Vagina (tissue), 2 donors: ENCODE results near the gene FGR. TPM values are rescaled to one million over a fixed set of nuclear protein-coding genes. Genes with fewer than 3 reads are reported as not detected.
A peak's percentile ranks its signal among the peaks of the same experiment; 100 is the strongest.

Experiments used
- DNase-seq, 2 donors: peaks; one replicate each; pipeline ENCODE4 v3.0.0-alpha.2; 2017; ENCODE audit errors: extremely low spot score in 2 of 2
- H3K27ac ChIP-seq: fragments of 200-600 bp; sonication (generic); one replicate; pipeline ENCODE4 v1.5.1; 2019
- H3K27me3 ChIP-seq: fragments of 200-600 bp; sonication (generic); one replicate; pipeline ENCODE4 v1.5.1; 2019
- H3K36me3 ChIP-seq, 2 donors: fragments of 200-600 bp; sonication (generic); one replicate each; pipeline ENCODE4 v1.5.1; 2017 to 2019
- H3K4me1 ChIP-seq: fragments of 200-600 bp; sonication (generic); one replicate; pipeline ENCODE4 v1.5.1; 2019
- H3K4me3 ChIP-seq, 2 donors: fragments of 200-600 bp; sonication (generic); 1 replicate in 1 of 2; 2 replicates in 1 of 2; pipeline ENCODE4 v1.5.1; 2016 to 2019
- H3K9me3 ChIP-seq: fragments of 200-600 bp; sonication (generic); one replicate; pipeline ENCODE4 v1.5.1; 2019
- CTCF ChIP-seq, 3 experiments: fragments of 450-650 bp in 2 of 3; fragments of 200-600 bp in 1 of 3; sonication (generic) in 1 of 3; IDR thresholded peaks; one replicate each; pipeline ENCODE4 v1.5.1; 2017 to 2019; ENCODE audit warnings: antibody characterized with exemption in 3 of 3, mild to moderate bottlenecking in 2 of 3, moderate library complexity in 2 of 3
- POLR2A ChIP-seq, 2 donors: fragments of 450-650 bp; IDR thresholded peaks; one replicate each; pipeline ENCODE4 v1.6.1; 2017; ENCODE audit warnings: antibody characterized with exemption in 2 of 2, mild to moderate bottlenecking in 2 of 2, moderate library complexity in 2 of 2
- POLR2AphosphoS5 ChIP-seq, 2 donors: sonication (generic); formaldehyde crosslinking; IDR thresholded peaks; one replicate each; pipeline ENCODE4 v1.9.0; 2017; ENCODE audit warnings: antibody characterized with exemption in 2 of 2, mild to moderate bottlenecking in 2 of 2, low read depth in 1 of 2; ENCODE audit not compliant: insufficient read depth in 1 of 2
- intact Hi-C: fragments of 100-400 bp; cut with DNase I; formaldehyde crosslinking; loops from one replicate; pipeline ENCODE4 v1.15.1; 2023
- total RNA-seq: library from RNA; depleted of rRNA; stranded (reverse); fragments of >200 nt; gene quantifications from one replicate; pipeline ENCODE4 v1.2.3, GENCODE V29; 2016

Gene FGR
- total RNA-seq, 1 donor from 2014 or later = 18.4 TPM

GRCh38 chr1:27570356-27570755 lies 64.6 kb downstream of the FGR start:
- Histone ChIP-seq H3K27ac (peak overlapping the region; percentile 96), H3K36me3 (no peaks in the 10 kb centered on the region), H3K4me1 (peaks cover 96% of the 10 kb centered on the region), H3K27me3 (no peaks in the 10 kb centered on the region), H3K4me3 (no peak overlapping the region), H3K9me3 (no peaks in the 10 kb centered on the region)
- no peak for DNase-seq
- intact Hi-C loops = no loop called here
- TF ChIP-seq CTCF (IDR thresholded peaks at IDR 0.05) (no peak), POLR2A (IDR thresholded peaks at IDR 0.05) (no peak), POLR2AphosphoS5 (IDR thresholded peaks at IDR 0.05; ENCODE audit: insufficient read depth in 1 of 2, low read depth in 1 of 2) (no peak)

- H3K27ac ChIP-seq = peak overlapping the region; percentile 96
- H3K27me3 ChIP-seq = no peaks in the 10 kb centered on the region
- no peak for DNase-seq
- TF ChIP-seq POLR2AphosphoS5 (IDR thresholded peaks at IDR 0.05; ENCODE audit: insufficient read depth in 1 of 2, low read depth in 1 of 2) (no peak), CTCF (IDR thresholded peaks at IDR 0.05) (no peak), POLR2A (IDR thresholded peaks at IDR 0.05) (no peak)
- intact Hi-C loops = loop anchor here (5.0 kb wide), 1 partner anchor 42 kb away; no protein-coding TSS in a partner anchor
- H3K9me3 ChIP-seq = no peaks in the 10 kb centered on the region
- H3K36me3 ChIP-seq = no peaks in the 10 kb centered on the region
- H3K4me3 ChIP-seq = peak overlapping the region in 1 of 2 donors; percentile 44
- peaks cover 97% of the 10 kb centered on the region for H3K4me1 ChIP-seq
These were observed 65.3 kb downstream of the FGR start for GRCh38 chr1:27569506-27570291.

- TF ChIP-seq CTCF (IDR thresholded peaks at IDR 0.05) = no peak
- no peak for TF ChIP-seq POLR2A (IDR thresholded peaks at IDR 0.05)
- TF ChIP-seq POLR2AphosphoS5 (IDR thresholded peaks at IDR 0.05; ENCODE audit: insufficient read depth in 1 of 2, low read depth in 1 of 2) = no peak
- no peaks in the 10 kb centered on the region for H3K36me3 ChIP-seq
- peaks cover 97% of the 10 kb centered on the region for H3K4me1 ChIP-seq
- no peaks in the 10 kb centered on the region for H3K9me3 ChIP-seq
- peak overlapping the region; percentile 33 to 44 for H3K4me3 ChIP-seq
- H3K27ac ChIP-seq = peak overlapping the region; percentile 96
- no peaks in the 10 kb centered on the region for H3K27me3 ChIP-seq
- intact Hi-C loops = loop anchor here (5.0 kb wide), 1 partner anchor 42 kb away; no protein-coding TSS in a partner anchor
- no peak for DNase-seq
These were observed 65.9 kb downstream of the FGR start for GRCh38 chr1:27569088-27569460.

GRCh38 chr1:27568300-27569087 lies 66.5 kb downstream of the FGR start:
- peak overlapping the region; percentile 96 for H3K27ac ChIP-seq
- H3K9me3 ChIP-seq = no peaks in the 10 kb centered on the region
- intact Hi-C loops = loop anchor here (5.0 kb wide), 1 partner anchor 41 kb away; no protein-coding TSS in a partner anchor
- H3K27me3 ChIP-seq = no peaks in the 10 kb centered on the region
- TF ChIP-seq CTCF (IDR thresholded peaks at IDR 0.05) (peak; percentile 54 to 71 (median 60)), POLR2A (IDR thresholded peaks at IDR 0.05) (peak in 1 of 2 donors; percentile 66), POLR2AphosphoS5 (IDR thresholded peaks at IDR 0.05; ENCODE audit: insufficient read depth in 1 of 2, low read depth in 1 of 2) (peak; percentile 82 to 93)
- H3K4me3 ChIP-seq = peak overlapping the region; percentile 33 to 44
- peak; percentile 96 to 98 for DNase-seq
- peaks cover 97% of the 10 kb centered on the region for H3K4me1 ChIP-seq
- no peaks in the 10 kb centered on the region for H3K36me3 ChIP-seq
